KMS-11 (cell line): ENCODE measurements around the gene NEDD9.

Experiments used
- H2AFZ ChIP-seq: fragments of 200-600 bp; sonication (generic); 2 replicates; pipeline ENCODE4 v1.6.1; 2016; ENCODE audit warnings: antibody characterized with exemption, mixed run types, low read depth
- H3K27ac ChIP-seq: fragments of 200-600 bp; sonication (generic); 2 replicates; pipeline ENCODE4 v1.6.1; 2016; ENCODE audit warnings: mild to moderate bottlenecking, mixed run types
- H3K27me3 ChIP-seq: fragments of 200-600 bp; sonication (generic); 2 replicates; pipeline ENCODE4 v1.6.1; 2017; ENCODE audit warnings: mild to moderate bottlenecking, low read depth, mixed run types, moderate library complexity; ENCODE audit not compliant: insufficient read depth
- H3K36me3 ChIP-seq: fragments of 200-600 bp; sonication (generic); 2 replicates; pipeline ENCODE4 v1.6.1; 2017; ENCODE audit warnings: mild to moderate bottlenecking, mixed run types; ENCODE audit not compliant: insufficient read depth
- H3K4me1 ChIP-seq: fragments of 200-600 bp; sonication (generic); 2 replicates; pipeline ENCODE4 v1.6.1; 2016; ENCODE audit warnings: mild to moderate bottlenecking, low read depth, mixed run types; ENCODE audit not compliant: poor library complexity, severe bottlenecking
- H3K4me2 ChIP-seq: fragments of 200-600 bp; sonication (generic); 2 replicates; pipeline ENCODE4 v1.7.0; 2016; ENCODE audit warnings: mild to moderate bottlenecking, mixed run types
- H3K4me3 ChIP-seq: fragments of 200-600 bp; sonication (generic); IDR thresholded peaks from 2 replicates; pipeline ENCODE4 v1.6.1; 2017; ENCODE audit warnings: low read depth, low read length, mixed read lengths; ENCODE audit not compliant: insufficient read depth
- H3K79me2 ChIP-seq: fragments of 200-600 bp; sonication (generic); 2 replicates; pipeline ENCODE4 v1.6.1; 2016; ENCODE audit warnings: low read depth, mixed run types; ENCODE audit not compliant: insufficient read depth
- H3K9ac ChIP-seq: fragments of 200-600 bp; sonication (generic); 2 replicates; pipeline ENCODE4 v1.6.1; 2016; ENCODE audit warnings: mild to moderate bottlenecking, mixed run types
- H4K20me1 ChIP-seq: fragments of 200-600 bp; sonication (generic); 2 replicates; pipeline ENCODE4 v1.6.1; 2016; ENCODE audit warnings: mild to moderate bottlenecking, mixed run types; ENCODE audit not compliant: insufficient read depth
- CTCF ChIP-seq: fragments of 200-600 bp; sonication (generic); conservative IDR thresholded peaks from 2 replicates; pipeline ENCODE4 v1.6.1; 2017; ENCODE audit warnings: low read depth, mild to moderate bottlenecking, antibody characterized with exemption, low read length, moderate library complexity, mixed read lengths

The NEDD9 gene

GRCh38 chr6:11232193-11232769, at the start of gene NEDD9:
Gene NEDD9 (minus strand): TSS chr6:11232668. CDS start chr6:11232515, 153 bp downstream.
- Histone ChIP-seq H3K27me3 (no peaks in the 10 kb centered on the region), H2AFZ (peak within 1 kb of the TSS; percentile 86), H3K27ac (peak within 1 kb of the TSS; percentile 74), H3K79me2 (no peaks in the 10 kb centered on the region), H3K4me3 (no peak within 1 kb of the TSS), H3K36me3 (no peaks in the 10 kb centered on the region), H3K4me2 (peak within 1 kb of the TSS; percentile 77), H4K20me1 (no peaks in the 10 kb centered on the region), H3K9ac (peak within 1 kb of the TSS; percentile 73), H3K4me1 (peaks cover 12% of the 10 kb centered on the region)
- no peak for TF ChIP-seq CTCF

GRCh38 chr6:11282245-11282644, 49.8 kb upstream of the NEDD9 start:
- H3K9ac ChIP-seq: no peak overlapping the region
- H3K27me3 ChIP-seq: no peaks in the 10 kb centered on the region
- H4K20me1 ChIP-seq: no peaks in the 10 kb centered on the region
- no peak overlapping the region for H3K4me2 ChIP-seq
- no peak overlapping the region for H2AFZ ChIP-seq
- H3K79me2 ChIP-seq: no peaks in the 10 kb centered on the region
- no peak for TF ChIP-seq CTCF
- no peak overlapping the region for H3K4me3 ChIP-seq
- no peak overlapping the region for H3K27ac ChIP-seq
- no peaks in the 10 kb centered on the region for H3K4me1 ChIP-seq
- no peaks in the 10 kb centered on the region for H3K36me3 ChIP-seq

- no peak overlapping the region for H3K27ac ChIP-seq
- no peaks in the 10 kb centered on the region for H3K27me3 ChIP-seq
- H3K4me1 ChIP-seq: no peaks in the 10 kb centered on the region
- no peak overlapping the region for H3K9ac ChIP-seq
- no peak overlapping the region for H3K4me2 ChIP-seq
- H3K79me2 ChIP-seq: no peaks in the 10 kb centered on the region
- TF ChIP-seq CTCF: no peak
- no peak overlapping the region for H3K4me3 ChIP-seq
- no peak overlapping the region for H2AFZ ChIP-seq
- H4K20me1 ChIP-seq: no peaks in the 10 kb centered on the region
- H3K36me3 ChIP-seq: no peaks in the 10 kb centered on the region
Observed at GRCh38 chr6:11280394-11280793, 47.9 kb upstream of the NEDD9 start.

GRCh38 chr6:11279284-11279689, 46.8 kb upstream of the NEDD9 start:
- no peak overlapping the region for H3K4me2 ChIP-seq
- no peaks in the 10 kb centered on the region for H3K4me1 ChIP-seq
- H3K27me3 ChIP-seq: no peaks in the 10 kb centered on the region
- no peak for TF ChIP-seq CTCF
- no peaks in the 10 kb centered on the region for H3K79me2 ChIP-seq
- H3K36me3 ChIP-seq: no peaks in the 10 kb centered on the region
- H3K9ac ChIP-seq: no peak overlapping the region
- H3K27ac ChIP-seq: no peak overlapping the region
- no peak overlapping the region for H2AFZ ChIP-seq
- H4K20me1 ChIP-seq: no peaks in the 10 kb centered on the region
- no peak overlapping the region for H3K4me3 ChIP-seq
